Hepatocyte (in vitro differentiated cells): ENCODE measurements around the gene ORAI2. TPM values are rescaled to one million over a fixed set of nuclear protein-coding genes. Genes with fewer than 3 reads are reported as not detected.

Source experiments
- DNase-seq: peaks from one replicate; pipeline ENCODE4 v3.0.0-alpha.2; 2016; ENCODE audit warnings: low spot score
- H2AFZ ChIP-seq: fragments of 200-600 bp; sonication (generic); 2 replicates; pipeline ENCODE4 v1.6.0; 2016; ENCODE audit warnings: antibody characterized with exemption, mild to moderate bottlenecking
- H3K27ac ChIP-seq: fragments of 200-600 bp; sonication (generic); 2 replicates; pipeline ENCODE4 v1.5.1; 2016; ENCODE audit warnings: mild to moderate bottlenecking
- H3K27me3 ChIP-seq: fragments of 200-600 bp; sonication (generic); 2 replicates; pipeline ENCODE4 v1.6.1; 2016
- H3K36me3 ChIP-seq: fragments of 200-600 bp; sonication (generic); replicated peaks from 2 replicates; pipeline ENCODE4 v1.5.1; 2016; ENCODE audit warnings: low read depth; ENCODE audit not compliant: insufficient read depth
- H3K4me1 ChIP-seq: fragments of 200-600 bp; sonication (generic); 2 replicates; pipeline ENCODE4 v1.5.1; 2016; ENCODE audit warnings: mild to moderate bottlenecking, moderate library complexity; ENCODE audit not compliant: insufficient read depth
- H3K4me2 ChIP-seq: fragments of 200-600 bp; sonication (generic); 2 replicates; pipeline ENCODE4 v1.6.0; 2016
- H3K4me3 ChIP-seq: fragments of 200-600 bp; sonication (generic); 2 replicates; pipeline ENCODE4 v1.5.1; 2016; ENCODE audit warnings: mild to moderate bottlenecking
- H3K79me2 ChIP-seq: fragments of 200-600 bp; sonication (generic); 2 replicates; pipeline ENCODE4 v1.6.0; 2017; ENCODE audit warnings: mild to moderate bottlenecking
- H3K9me2 ChIP-seq: fragments of 200-600 bp; sonication (generic); replicated peaks from 2 replicates; pipeline ENCODE4 v1.6.0; 2017; ENCODE audit warnings: mild to moderate bottlenecking; ENCODE audit not compliant: insufficient read depth
- H3K9me3 ChIP-seq: fragments of 200-600 bp; sonication (generic); 2 replicates; pipeline ENCODE4 v1.5.1; 2016; ENCODE audit warnings: low read depth, mild to moderate bottlenecking
- H4K20me1 ChIP-seq: fragments of 200-600 bp; sonication (generic); 2 replicates; pipeline ENCODE4 v1.6.0; 2016; ENCODE audit warnings: mild to moderate bottlenecking; ENCODE audit not compliant: insufficient read depth, poor library complexity, severe bottlenecking
- CTCF ChIP-seq: fragments of 200-600 bp; sonication (generic); IDR thresholded peaks from 2 replicates; pipeline ENCODE4 v1.5.1; 2016; ENCODE audit warnings: antibody characterized with exemption, mild to moderate bottlenecking; ENCODE audit not compliant: poor library complexity
- EZH2 ChIP-seq: fragments of 200-600 bp; sonication (generic); IDR thresholded peaks from 2 replicates; pipeline ENCODE4 v1.6.1; 2016; ENCODE audit warnings: antibody characterized with exemption, mild to moderate bottlenecking, borderline replicate concordance
- EZH2phosphoT487 ChIP-seq: fragments of 200-600 bp; sonication (generic); IDR thresholded peaks from one replicate; pipeline ENCODE4 v1.6.1; 2018; ENCODE audit warnings: antibody characterized with exemption, mild to moderate bottlenecking, low read depth, moderate library complexity; ENCODE audit not compliant: unreplicated experiment, severe bottlenecking
- WGBS: methylation state at CpG from one replicate; pipeline ENCODE4 v1.1.6; 2016; ENCODE audit warnings: low lambda C conversion rate; ENCODE audit errors: missing lambda C conversion rate; 5-methylcytosine and 5-hydroxymethylcytosine counted together
- polyA plus RNA-seq: library from polyadenylated mRNA; unstranded; fragments of >200 nt; fragmentation: Nextera tagmentation; extraction: Ambion mirVana; gene quantifications from 2 replicates; pipeline ENCODE4 v1.2.1, GENCODE V29; 2016
- total RNA-seq: library from RNA; depleted of rRNA; stranded (reverse); fragments of >200 nt; gene quantifications from 2 replicates; pipeline ENCODE4 v1.2.3, GENCODE V29; 2014

ORAI2 gene
- total and polyA plus RNA-seq, 2 experiments from 2014 or later, result 33.6 to 41.9 TPM

GRCh38 chr7:102459221-102459844 is 26.0 kb downstream of the ORAI2 start:
- no peaks in the 10 kb centered on the region for H3K27me3 ChIP-seq
- WGBS, result 97% methylated on average over 20 of the region's 24 CpGs
- H3K27ac ChIP-seq, result no peak overlapping the region
- peaks cover 24% of the 10 kb centered on the region for H3K79me2 ChIP-seq
- H4K20me1 ChIP-seq, result no peaks in the 10 kb centered on the region
- no peaks in the 10 kb centered on the region for H3K9me3 ChIP-seq
- H3K4me3 ChIP-seq, result no peak overlapping the region
- no peak overlapping the region for H3K4me2 ChIP-seq
- H3K36me3 ChIP-seq, result no peaks in the 10 kb centered on the region
- DNase-seq, result no peak
- H3K9me2 ChIP-seq, result no peaks in the 10 kb centered on the region
- peaks cover 7% of the 10 kb centered on the region for H3K4me1 ChIP-seq
- no peak overlapping the region for H2AFZ ChIP-seq
- TF ChIP-seq EZH2, result no peak
- TF ChIP-seq CTCF, result no peak
- TF ChIP-seq EZH2phosphoT487, result no peak

- Histone ChIP-seq H3K27ac (no peak overlapping the region), H3K79me2 (peaks cover 27% of the 10 kb centered on the region), H3K36me3 (no peaks in the 10 kb centered on the region), H2AFZ (no peak overlapping the region), H3K4me1 (peaks cover 7% of the 10 kb centered on the region), H3K4me2 (no peak overlapping the region), H3K9me3 (no peaks in the 10 kb centered on the region), H3K4me3 (no peak overlapping the region), H3K27me3 (no peaks in the 10 kb centered on the region), H3K9me2 (no peaks in the 10 kb centered on the region), H4K20me1 (no peaks in the 10 kb centered on the region)
- DNase-seq, result no peak
- WGBS, result 94% methylated on average over 8 of the region's 8 CpGs
- TF ChIP-seq EZH2phosphoT487, result no peak
- TF ChIP-seq CTCF, result no peak
- no peak for TF ChIP-seq EZH2
These were observed 27.1 kb downstream of the ORAI2 start for GRCh38 chr7:102460467-102460866.

- Histone ChIP-seq H3K4me1 (peaks cover 7% of the 10 kb centered on the region), H3K79me2 (peaks cover 27% of the 10 kb centered on the region)
- 22% methylated on average over 23 of the region's 24 CpGs for WGBS
These were observed 30.6 kb downstream of the ORAI2 start for GRCh38 chr7:102463841-102464576.

More at GRCh38 chr7:102463841-102464576, 30.6 kb downstream of the ORAI2 start:
- TF ChIP-seq EZH2 (no peak), CTCF (no peak), EZH2phosphoT487 (no peak)
- H3K4me3 ChIP-seq, result peak overlapping the region; percentile 85
- H3K9me2 ChIP-seq, result no peaks in the 10 kb centered on the region
- H3K27ac ChIP-seq, result no peak overlapping the region
- no peaks in the 10 kb centered on the region for H3K27me3 ChIP-seq
- DNase-seq, result no peak
- peak overlapping the region; percentile 96 for H2AFZ ChIP-seq
- H3K36me3 ChIP-seq, result no peaks in the 10 kb centered on the region
- no peaks in the 10 kb centered on the region for H3K9me3 ChIP-seq
- no peaks in the 10 kb centered on the region for H4K20me1 ChIP-seq
- H3K4me2 ChIP-seq, result peak overlapping the region; percentile 93
